ENCODE measurements around the gene SALL3.

SALL3 gene

GRCh38 chr18:79042276-79042675 lies 62.7 kb downstream of the SALL3 start:
- no peak overlapping the region for H2BK12ac ChIP-seq (ENCODE audit: low read length)
- H2BK15ac ChIP-seq (ENCODE audit: low read length): no peak overlapping the region
- no peak overlapping the region for H4K91ac ChIP-seq (ENCODE audit: low read depth, low read length, poor library complexity)
- H2AK5ac ChIP-seq (ENCODE audit: low read depth, low read length): no peak overlapping the region
- H3K18ac ChIP-seq (ENCODE audit: low read length): no peak overlapping the region
- no peaks in the 10 kb centered on the region for H3K36me3 ChIP-seq (replicated peaks in 1 of 2; ENCODE audit: control insufficient read depth in 2 of 2, insufficient read depth in 2 of 2, low read length in 2 of 2)
- no peak overlapping the region for H2BK120ac ChIP-seq (ENCODE audit: low read depth, low read length)
- no peak overlapping the region for H3K27ac ChIP-seq (replicated peaks; ENCODE audit: low read length)
- no peaks in the 10 kb centered on the region for H3K4me1 ChIP-seq (ENCODE audit: control insufficient read depth in 2 of 2, insufficient read depth in 1 of 2, low read depth in 1 of 2, low read length in 2 of 2)
- no peak for DNase-seq (ENCODE audit: low spot score)
- H3K14ac ChIP-seq (ENCODE audit: low read length): no peak overlapping the region
- no peaks in the 10 kb centered on the region for H3K27me3 ChIP-seq (ENCODE audit: control insufficient read depth in 3 of 3, insufficient read depth in 3 of 3, low read depth in 1 of 3, low read length in 3 of 3)
- peaks cover 2 to 5% of the 10 kb centered on the region in 2 donors for H3K9me3 ChIP-seq (replicated peaks in 1 of 2; ENCODE audit: control insufficient read depth in 2 of 2, insufficient read depth in 1 of 2, low read depth in 1 of 2, low read length in 2 of 2)
- no peak overlapping the region for H3K9ac ChIP-seq (ENCODE audit: low read depth, low read length, poor library complexity)
- H2AFZ ChIP-seq (ENCODE audit: low read length): peak overlapping the region; percentile 29
- no peak overlapping the region for H3K4me3 ChIP-seq (ENCODE audit: low read length in 2 of 2)
- peak overlapping the region; percentile 54 for H2BK5ac ChIP-seq (ENCODE audit: low read length)
- WGBS, 2 donors (ENCODE audit: extremely low coverage in 2 of 2, insufficient read length in 2 of 2, insufficient replicate concordance in 1 of 2): no CpG with 5 or more reads among the region's 5 CpGs
- no peak overlapping the region for H4K8ac ChIP-seq (ENCODE audit: low read depth, low read length)
- no peak overlapping the region for H3K4ac ChIP-seq (ENCODE audit: low read length)
- no peaks in the 10 kb centered on the region for H3K79me1 ChIP-seq (ENCODE audit: low read depth, low read length)
- H3K23ac ChIP-seq (ENCODE audit: low read depth, low read length, poor library complexity): peak overlapping the region; percentile 8
- H3K4me2 ChIP-seq (ENCODE audit: insufficient read depth, low read length, poor library complexity, severe bottlenecking): no peak overlapping the region

GRCh38 chr18:79043288-79043687 lies 63.7 kb downstream of the SALL3 start:
- no peak overlapping the region for H3K9ac ChIP-seq (ENCODE audit: low read depth, low read length, poor library complexity)
- H2AFZ ChIP-seq (ENCODE audit: low read length): no peak overlapping the region
- no peak overlapping the region for H4K8ac ChIP-seq (ENCODE audit: low read depth, low read length)
- no peak overlapping the region for H3K4ac ChIP-seq (ENCODE audit: low read length)
- H3K9me3 ChIP-seq (replicated peaks in 1 of 2; ENCODE audit: control insufficient read depth in 2 of 2, insufficient read depth in 1 of 2, low read depth in 1 of 2, low read length in 2 of 2): peaks cover 0 to 3% of the 10 kb centered on the region in 2 donors
- H3K36me3 ChIP-seq (replicated peaks in 1 of 2; ENCODE audit: control insufficient read depth in 2 of 2, insufficient read depth in 2 of 2, low read length in 2 of 2): no peaks in the 10 kb centered on the region
- no peak overlapping the region for H2BK5ac ChIP-seq (ENCODE audit: low read length)
- no peak overlapping the region for H4K91ac ChIP-seq (ENCODE audit: low read depth, low read length, poor library complexity)
- 92% methylated on average over 1 of the region's 5 CpGs; no CpG with 5 or more reads in 1 of the 2 donors for WGBS, 2 donors (ENCODE audit: extremely low coverage in 2 of 2, insufficient read length in 2 of 2, insufficient replicate concordance in 1 of 2)
- DNase-seq (ENCODE audit: low spot score): no peak
- no peaks in the 10 kb centered on the region for H3K79me1 ChIP-seq (ENCODE audit: low read depth, low read length)
- no peak overlapping the region for H3K4me2 ChIP-seq (ENCODE audit: insufficient read depth, low read length, poor library complexity, severe bottlenecking)
- no peak overlapping the region for H2BK12ac ChIP-seq (ENCODE audit: low read length)
- no peaks in the 10 kb centered on the region for H3K27me3 ChIP-seq (ENCODE audit: control insufficient read depth in 3 of 3, insufficient read depth in 3 of 3, low read depth in 1 of 3, low read length in 3 of 3)
- H2AK5ac ChIP-seq (ENCODE audit: low read depth, low read length): no peak overlapping the region
- H3K4me3 ChIP-seq (ENCODE audit: low read length in 2 of 2): no peak overlapping the region
- H3K27ac ChIP-seq (replicated peaks; ENCODE audit: low read length): no peak overlapping the region
- no peak overlapping the region for H3K23ac ChIP-seq (ENCODE audit: low read depth, low read length, poor library complexity)
- H3K14ac ChIP-seq (ENCODE audit: low read length): no peak overlapping the region
- no peak overlapping the region for H3K18ac ChIP-seq (ENCODE audit: low read length)
- no peak overlapping the region for H2BK15ac ChIP-seq (ENCODE audit: low read length)
- no peaks in the 10 kb centered on the region for H3K4me1 ChIP-seq (ENCODE audit: control insufficient read depth in 2 of 2, insufficient read depth in 1 of 2, low read depth in 1 of 2, low read length in 2 of 2)
- H2BK120ac ChIP-seq (ENCODE audit: low read depth, low read length): no peak overlapping the region

- no peak for DNase-seq (ENCODE audit: low spot score)
- no peak overlapping the region for H3K23ac ChIP-seq (ENCODE audit: low read depth, low read length, poor library complexity)
- H2BK15ac ChIP-seq (ENCODE audit: low read length): no peak overlapping the region
- H2BK5ac ChIP-seq (ENCODE audit: low read length): no peak overlapping the region
- H3K27me3 ChIP-seq (ENCODE audit: control insufficient read depth in 3 of 3, insufficient read depth in 3 of 3, low read depth in 1 of 3, low read length in 3 of 3): no peaks in the 10 kb centered on the region
- H2BK12ac ChIP-seq (ENCODE audit: low read length): no peak overlapping the region
- H3K4me2 ChIP-seq (ENCODE audit: insufficient read depth, low read length, poor library complexity, severe bottlenecking): no peak overlapping the region
- no peak overlapping the region for H2BK120ac ChIP-seq (ENCODE audit: low read depth, low read length)
- H3K14ac ChIP-seq (ENCODE audit: low read length): peak overlapping the region; percentile 97
- peak overlapping the region; percentile 11 for H3K18ac ChIP-seq (ENCODE audit: low read length)
- no peak overlapping the region for H4K91ac ChIP-seq (ENCODE audit: low read depth, low read length, poor library complexity)
- H3K4me3 ChIP-seq (ENCODE audit: low read length in 2 of 2): no peak overlapping the region
- no peak overlapping the region for H2AK5ac ChIP-seq (ENCODE audit: low read depth, low read length)
- no peaks in the 10 kb centered on the region for H3K79me1 ChIP-seq (ENCODE audit: low read depth, low read length)
- no peak overlapping the region for H3K9ac ChIP-seq (ENCODE audit: low read depth, low read length, poor library complexity)
- H3K36me3 ChIP-seq (replicated peaks in 1 of 2; ENCODE audit: control insufficient read depth in 2 of 2, insufficient read depth in 2 of 2, low read length in 2 of 2): no peaks in the 10 kb centered on the region
- peaks cover 0 to 2% of the 10 kb centered on the region in 2 donors for H3K9me3 ChIP-seq (replicated peaks in 1 of 2; ENCODE audit: control insufficient read depth in 2 of 2, insufficient read depth in 1 of 2, low read depth in 1 of 2, low read length in 2 of 2)
- no CpG with 5 or more reads among the region's 14 CpGs for WGBS, 2 donors (ENCODE audit: extremely low coverage in 2 of 2, insufficient read length in 2 of 2, insufficient replicate concordance in 1 of 2)
- no peak overlapping the region for H3K27ac ChIP-seq (replicated peaks; ENCODE audit: low read length)
- no peaks in the 10 kb centered on the region for H3K4me1 ChIP-seq (ENCODE audit: control insufficient read depth in 2 of 2, insufficient read depth in 1 of 2, low read depth in 1 of 2, low read length in 2 of 2)
- no peak overlapping the region for H4K8ac ChIP-seq (ENCODE audit: low read depth, low read length)
- H3K4ac ChIP-seq (ENCODE audit: low read length): peak overlapping the region; percentile 76
- peak overlapping the region; percentile 35 for H2AFZ ChIP-seq (ENCODE audit: low read length)
Observed at GRCh38 chr18:79046522-79046921, 66.9 kb downstream of the SALL3 start.

- Histone ChIP-seq H2BK5ac (ENCODE audit: low read length) (no peak overlapping the region), H3K36me3 (replicated peaks in 1 of 2; ENCODE audit: control insufficient read depth in 2 of 2, insufficient read depth in 2 of 2, low read length in 2 of 2) (no peaks in the 10 kb centered on the region), H2BK120ac (ENCODE audit: low read depth, low read length) (no peak overlapping the region), H3K27me3 (ENCODE audit: control insufficient read depth in 3 of 3, insufficient read depth in 3 of 3, low read depth in 1 of 3, low read length in 3 of 3) (no peaks in the 10 kb centered on the region), H3K9me3 (replicated peaks in 1 of 2; ENCODE audit: control insufficient read depth in 2 of 2, insufficient read depth in 1 of 2, low read depth in 1 of 2, low read length in 2 of 2) (peaks cover 0 to 2% of the 10 kb centered on the region in 2 donors), H3K4me1 (ENCODE audit: control insufficient read depth in 2 of 2, insufficient read depth in 1 of 2, low read depth in 1 of 2, low read length in 2 of 2) (no peaks in the 10 kb centered on the region), H4K8ac (ENCODE audit: low read depth, low read length) (no peak overlapping the region), H2BK12ac (ENCODE audit: low read length) (no peak overlapping the region), H3K4me2 (ENCODE audit: insufficient read depth, low read length, poor library complexity, severe bottlenecking) (no peak overlapping the region), H4K91ac (ENCODE audit: low read depth, low read length, poor library complexity) (no peak overlapping the region), H2BK15ac (ENCODE audit: low read length) (no peak overlapping the region), H3K4ac (ENCODE audit: low read length) (no peak overlapping the region), H3K18ac (ENCODE audit: low read length) (no peak overlapping the region), H3K79me1 (ENCODE audit: low read depth, low read length) (no peaks in the 10 kb centered on the region), H3K14ac (ENCODE audit: low read length) (peak overlapping the region; percentile 38), H3K9ac (ENCODE audit: low read depth, low read length, poor library complexity) (no peak overlapping the region), H2AK5ac (ENCODE audit: low read depth, low read length) (peak overlapping the region; percentile 81), H3K4me3 (ENCODE audit: low read length in 2 of 2) (no peak overlapping the region), H3K23ac (ENCODE audit: low read depth, low read length, poor library complexity) (peak overlapping the region; percentile 43), H2AFZ (ENCODE audit: low read length) (no peak overlapping the region), H3K27ac (replicated peaks; ENCODE audit: low read length) (no peak overlapping the region)
- no peak for DNase-seq (ENCODE audit: low spot score)
- no CpG with 5 or more reads among the region's 36 CpGs for WGBS, 2 donors (ENCODE audit: extremely low coverage in 2 of 2, insufficient read length in 2 of 2, insufficient replicate concordance in 1 of 2)
Observed at GRCh38 chr18:79047556-79048244, 68.1 kb downstream of the SALL3 start.
